Activated T-helper 2 cell treated with anti-CD3 and anti-CD28 coated beads, Interferon-gamma antibody, Interleukin-2, Interleukin-4, amounts not matched to agents 10 μg/mL and 5 μg/mL and 100 μg/mL, durations not matched to agents 14 hours and 24 hours and 36 hours (primary cell): ENCODE data around the gene OIT3. TPM values are rescaled to one million over a fixed set of nuclear protein-coding genes. Genes with fewer than 3 reads are reported as not detected.

ENCODE experiments used
- DNase-seq: peaks from one replicate; pipeline ENCODE4 v3.0.0; 2021; ENCODE audit warnings: low spot score
- H3K27ac Mint-ChIP-seq: one replicate; pipeline ENCODE4 v1.8.0; 2021; ENCODE audit warnings: mixed read lengths
- H3K27me3 Mint-ChIP-seq: one replicate; pipeline ENCODE4 v1.8.0; 2021; ENCODE audit warnings: low read depth, mixed read lengths
- H3K36me3 Mint-ChIP-seq: one replicate; pipeline ENCODE4 v1.8.0; 2021; ENCODE audit warnings: low read depth, mixed read lengths
- H3K4me1 Mint-ChIP-seq: one replicate; pipeline ENCODE4 v1.8.0; 2021; ENCODE audit warnings: low read depth, mixed read lengths
- H3K4me3 Mint-ChIP-seq: one replicate; pipeline ENCODE4 v1.8.0; 2021; ENCODE audit warnings: low read depth, mild to moderate bottlenecking, moderate library complexity, mixed read lengths
- H3K9me3 Mint-ChIP-seq: one replicate; pipeline ENCODE4 v1.8.0; 2021; ENCODE audit warnings: mixed read lengths
- intact Hi-C: fragments of 100-400 bp; cut with micrococcal nuclease; formaldehyde crosslinking; loops from one replicate; pipeline ENCODE4 v1.15.1; 2023
- total RNA-seq: library from RNA; stranded (reverse); gene quantifications from 2 replicates; pipeline ENCODE4 v1.2.3, GENCODE V29; 2022

Gene OIT3
- total RNA-seq, 1 donor from 2014 or later, result not detected

- Mint-ChIP-seq H3K36me3 (no peaks in the 10 kb centered on the region), H3K4me3 (no peak overlapping the region), H3K9me3 (peaks cover 49% of the 10 kb centered on the region), H3K27me3 (no peaks in the 10 kb centered on the region), H3K27ac (no peak overlapping the region), H3K4me1 (no peaks in the 10 kb centered on the region)
- DNase-seq, result no peak
- intact Hi-C loops, result no loop called here
Measured at GRCh38 chr10:72980348-72980747, 86.8 kb downstream of the OIT3 start.

DNA sequence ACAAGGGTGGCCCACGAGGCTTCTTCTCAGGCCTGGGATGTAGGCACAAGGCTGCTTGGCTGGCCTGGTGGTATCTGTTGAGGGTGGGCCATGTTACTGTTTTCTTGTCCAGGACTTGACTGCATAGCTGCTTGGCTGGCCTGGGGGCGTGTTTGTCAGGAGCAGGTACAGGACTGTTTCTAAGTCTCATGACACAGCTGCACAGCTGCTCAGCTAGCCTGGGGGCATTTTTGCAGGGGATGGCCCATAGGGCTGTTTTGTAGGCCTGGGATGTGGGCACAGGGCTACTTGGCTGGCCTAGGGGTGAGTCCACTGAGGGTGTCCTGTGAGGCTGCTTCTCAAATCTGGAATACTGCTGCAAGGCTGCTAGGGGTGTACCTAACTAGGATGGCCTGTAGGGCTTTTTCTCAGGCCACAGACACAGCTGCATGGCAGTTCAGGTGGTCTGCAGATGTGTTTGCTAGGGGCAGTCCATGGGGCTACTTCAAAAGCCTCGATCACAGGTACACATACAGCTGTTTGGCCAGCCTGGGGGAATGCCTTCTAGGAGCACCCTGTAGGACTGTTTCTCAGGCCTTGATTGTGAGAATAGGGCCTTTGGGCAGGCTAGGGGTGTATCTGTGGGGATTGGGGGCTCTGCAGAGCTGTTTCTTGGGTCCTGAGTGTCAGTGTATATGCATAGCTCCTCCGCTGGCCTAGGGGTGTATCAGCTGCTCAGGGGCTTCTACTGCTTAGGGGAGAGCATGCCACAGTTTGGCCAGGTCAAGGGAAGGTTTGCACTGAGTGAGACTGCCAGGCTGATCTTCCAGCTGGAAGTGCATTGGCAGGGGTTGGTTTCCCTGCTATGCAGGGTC is 87.7 kb downstream of the OIT3 start:
- H3K27ac Mint-ChIP-seq, result no peak overlapping the region
- H3K36me3 Mint-ChIP-seq, result no peaks in the 10 kb centered on the region
- H3K4me1 Mint-ChIP-seq, result no peaks in the 10 kb centered on the region
- no peak overlapping the region for H3K4me3 Mint-ChIP-seq
- H3K9me3 Mint-ChIP-seq, result peaks cover 42% of the 10 kb centered on the region
- no peak for DNase-seq
- intact Hi-C loops, result no loop called here
- no peaks in the 10 kb centered on the region for H3K27me3 Mint-ChIP-seq

DNA sequence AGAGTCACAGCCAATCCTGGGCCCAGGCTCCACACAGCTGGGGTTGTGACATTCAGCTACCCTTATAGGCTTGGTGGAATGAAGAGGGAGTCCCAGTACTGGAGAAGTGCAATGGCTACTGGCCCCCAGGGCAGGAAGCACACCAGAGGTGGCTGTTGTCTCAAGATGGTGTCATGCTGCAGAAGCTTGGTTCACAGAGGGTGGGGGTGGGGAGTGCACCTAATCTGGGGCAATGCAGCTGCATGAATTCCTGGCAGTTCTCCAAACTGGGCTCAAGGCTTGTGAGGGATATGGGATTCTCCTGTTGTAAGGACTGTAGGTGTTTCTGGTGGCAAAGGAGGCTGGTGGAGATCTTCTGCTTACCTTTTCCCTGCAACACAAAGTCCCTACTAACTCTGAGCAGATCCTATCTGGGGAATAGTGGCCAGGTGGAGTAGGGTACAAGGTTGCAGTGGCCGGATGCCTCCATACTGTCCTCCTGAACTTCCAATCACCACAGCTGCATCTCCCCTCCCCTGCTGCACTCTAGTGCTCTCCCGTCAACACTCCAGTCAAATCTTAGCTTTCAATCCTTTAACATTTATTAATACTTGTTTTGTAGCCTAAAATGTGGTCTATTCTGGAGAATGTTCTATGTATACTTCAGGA is 88.5 kb downstream of the OIT3 start:
- no peaks in the 10 kb centered on the region for H3K36me3 Mint-ChIP-seq
- H3K9me3 Mint-ChIP-seq, result peaks cover 37% of the 10 kb centered on the region
- H3K4me1 Mint-ChIP-seq, result no peaks in the 10 kb centered on the region
- H3K4me3 Mint-ChIP-seq, result no peak overlapping the region
- intact Hi-C loops, result no loop called here
- H3K27me3 Mint-ChIP-seq, result no peaks in the 10 kb centered on the region
- DNase-seq, result no peak
- no peak overlapping the region for H3K27ac Mint-ChIP-seq

Other genes with a start within 250 kb of the OIT3 start
- gene MCU, start 201.6 kb upstream of the OIT3 start, total RNA-seq, result 11.6 and 13.2 TPM in 2 replicates
- not detected in 2 replicates for gene PLA2G12B, start 61.1 kb downstream of the OIT3 start, total RNA-seq
- 71.9 and 72.8 TPM in 2 replicates for gene P4HA1, start 203.1 kb downstream of the OIT3 start, total RNA-seq
- 0.76 and 1.0 TPM in 2 replicates for gene NUDT13, start 216.7 kb downstream of the OIT3 start, total RNA-seq